OCI-LY3 (cell line): Measurements from ENCODE around the gene TIMM10.

Experiments used
- H2AFZ ChIP-seq: fragments of 200-600, 300-600 bp; shearing (Covaris generic); 2 replicates; pipeline ENCODE4 v1.6.0; 2014; ENCODE audit warnings: antibody characterized with exemption, low read depth, low read length
- H3K27ac ChIP-seq: fragments of 200-600, 300-600 bp; sonication (generic); 2 replicates; pipeline ENCODE4 v1.5.1; 2014; ENCODE audit warnings: mild to moderate bottlenecking, low read length, moderate library complexity, mixed read lengths
- H3K27me3 ChIP-seq: fragments of 200-600, 300-600 bp; sonication (generic); 2 replicates; pipeline ENCODE4 v1.6.1; 2014; ENCODE audit warnings: low read depth, low read length, mixed read lengths
- H3K36me3 ChIP-seq: fragments of 200-600, 300-600 bp; sonication (generic); replicated peaks from 2 replicates; pipeline ENCODE3; 2014; ENCODE audit warnings: low read depth, low read length, mixed read lengths
- H3K4me1 ChIP-seq: fragments of 300-600, 200-600 bp; sonication (generic); 2 replicates; pipeline ENCODE4 v1.6.1; 2014; ENCODE audit warnings: low read length, mixed read lengths
- H3K4me2 ChIP-seq: fragments of 200-600, 300-600 bp; sonication (generic); 2 replicates; pipeline ENCODE4 v1.6.1; 2014; ENCODE audit warnings: low read length, mixed read lengths
- H3K4me3 ChIP-seq: fragments of 300-600, 200-600 bp; sonication (generic); 2 replicates; pipeline ENCODE4 v1.5.1; 2014; ENCODE audit warnings: antibody characterized with exemption, mild to moderate bottlenecking, low read length, moderate library complexity
- H3K79me2 ChIP-seq: fragments of 300-600, 200-600 bp; shearing (Covaris generic); 2 replicates; pipeline ENCODE4 v1.6.1; 2014; ENCODE audit warnings: mild to moderate bottlenecking, low read length, mixed read lengths
- H3K9ac ChIP-seq: fragments of 300-600, 200-600 bp; shearing (Covaris generic); 2 replicates; pipeline ENCODE4 v1.6.0; 2014; ENCODE audit warnings: mild to moderate bottlenecking, low read length, moderate library complexity
- H3K9me3 ChIP-seq: fragments of 200-600, 300-600 bp; shearing (Covaris generic); 2 replicates; pipeline ENCODE4 v1.6.1; 2014; ENCODE audit warnings: low read length, mixed read lengths; ENCODE audit not compliant: insufficient read depth
- H4K20me1 ChIP-seq: fragments of 200-600, 300-600 bp; sonication (generic); 2 replicates; pipeline ENCODE4 v1.6.1; 2016; ENCODE audit warnings: low read length, mixed read lengths; ENCODE audit not compliant: insufficient read depth
- CTCF ChIP-seq: fragments of 200-600, 300-600 bp; sonication (generic); IDR thresholded peaks from 2 replicates; pipeline ENCODE4 v1.5.1; 2014; ENCODE audit warnings: antibody characterized with exemption, low read length, low read depth
- EZH2phosphoT487 ChIP-seq: fragments of 200-600 bp; shearing (Covaris generic); IDR thresholded peaks from 2 replicates; pipeline ENCODE4 v1.6.1; 2018; ENCODE audit warnings: antibody characterized with exemption, mixed run types, low read depth

TIMM10 gene

GRCh38 chr11:57543593-57543992 lies 13.0 kb upstream of the TIMM10 start:
- H3K9ac ChIP-seq, result no peak overlapping the region
- H3K9me3 ChIP-seq, result no peaks in the 10 kb centered on the region
- H3K79me2 ChIP-seq, result no peaks in the 10 kb centered on the region
- no peak overlapping the region for H3K4me2 ChIP-seq
- no peaks in the 10 kb centered on the region for H3K27me3 ChIP-seq
- H3K36me3 ChIP-seq, result peaks cover 10% of the 10 kb centered on the region
- H2AFZ ChIP-seq, result no peak overlapping the region
- peaks cover 18% of the 10 kb centered on the region for H3K4me1 ChIP-seq
- no peak overlapping the region for H3K27ac ChIP-seq
- no peaks in the 10 kb centered on the region for H4K20me1 ChIP-seq
- no peak for TF ChIP-seq EZH2phosphoT487
- TF ChIP-seq CTCF, result no peak
- no peak overlapping the region for H3K4me3 ChIP-seq

GRCh38 chr11:57542582-57542981 lies 12.0 kb upstream of the TIMM10 start:
- Histone ChIP-seq H3K9me3 (no peaks in the 10 kb centered on the region), H3K4me2 (no peak overlapping the region), H3K4me3 (no peak overlapping the region), H4K20me1 (no peaks in the 10 kb centered on the region), H3K36me3 (peaks cover 9% of the 10 kb centered on the region), H3K27me3 (no peaks in the 10 kb centered on the region), H3K79me2 (no peaks in the 10 kb centered on the region), H3K27ac (no peak overlapping the region), H3K9ac (no peak overlapping the region), H2AFZ (no peak overlapping the region), H3K4me1 (peaks cover 11% of the 10 kb centered on the region)
- TF ChIP-seq EZH2phosphoT487 (no peak), CTCF (no peak)

GRCh38 chr11:57541169-57541568 lies 10.6 kb upstream of the TIMM10 start:
- H3K36me3 ChIP-seq, result no peaks in the 10 kb centered on the region
- no peaks in the 10 kb centered on the region for H4K20me1 ChIP-seq
- no peak overlapping the region for H3K4me2 ChIP-seq
- no peak overlapping the region for H3K27ac ChIP-seq
- H2AFZ ChIP-seq, result no peak overlapping the region
- TF ChIP-seq CTCF (no peak), EZH2phosphoT487 (no peak)
- H3K79me2 ChIP-seq, result no peaks in the 10 kb centered on the region
- no peaks in the 10 kb centered on the region for H3K9me3 ChIP-seq
- H3K4me3 ChIP-seq, result no peak overlapping the region
- no peak overlapping the region for H3K9ac ChIP-seq
- H3K4me1 ChIP-seq, result no peaks in the 10 kb centered on the region
- no peaks in the 10 kb centered on the region for H3K27me3 ChIP-seq

- no peak for TF ChIP-seq EZH2phosphoT487
- no peak for TF ChIP-seq CTCF
- Histone ChIP-seq H3K4me1 (no peaks in the 10 kb centered on the region), H2AFZ (no peak overlapping the region), H4K20me1 (no peaks in the 10 kb centered on the region), H3K27me3 (no peaks in the 10 kb centered on the region), H3K9me3 (no peaks in the 10 kb centered on the region), H3K79me2 (no peaks in the 10 kb centered on the region), H3K9ac (no peak overlapping the region), H3K27ac (no peak overlapping the region), H3K36me3 (no peaks in the 10 kb centered on the region), H3K4me2 (no peak overlapping the region), H3K4me3 (no peak overlapping the region)
Measured at GRCh38 chr11:57539342-57539741, 8.8 kb upstream of the TIMM10 start.
